ENCODE results near the gene CST5.
"Not testable (repeated sequence)": the region's sequence is repeated elsewhere in the genome, so short reads cannot be mapped to it uniquely, and the experiment has no call there.

GRCh38 chr20:23890867-23891266 is 11.3 kb upstream of the CST5 start:
- TF ChIP-seq POLR2A (IDR thresholded peaks at IDR 0.05; ENCODE audit: extremely low read depth, insufficient read length); CTCF (IDR thresholded peaks at IDR 0.05; ENCODE audit: low read depth, low read length); MAX (IDR thresholded peaks at IDR 0.05; ENCODE audit: low read depth, low read length); MYC (IDR thresholded peaks at IDR 0.05; ENCODE audit: low read depth, low read length): not testable (repeated sequence)
